Measurements from ENCODE around the gene SHD. TPM values are rescaled to one million over a fixed set of nuclear protein-coding genes. Genes with fewer than 3 reads are reported as not detected.

The SHD gene
- total and polyA plus RNA-seq, 2 experiments from 2014 or later, result 1.8 to 8.0 TPM

DNA sequence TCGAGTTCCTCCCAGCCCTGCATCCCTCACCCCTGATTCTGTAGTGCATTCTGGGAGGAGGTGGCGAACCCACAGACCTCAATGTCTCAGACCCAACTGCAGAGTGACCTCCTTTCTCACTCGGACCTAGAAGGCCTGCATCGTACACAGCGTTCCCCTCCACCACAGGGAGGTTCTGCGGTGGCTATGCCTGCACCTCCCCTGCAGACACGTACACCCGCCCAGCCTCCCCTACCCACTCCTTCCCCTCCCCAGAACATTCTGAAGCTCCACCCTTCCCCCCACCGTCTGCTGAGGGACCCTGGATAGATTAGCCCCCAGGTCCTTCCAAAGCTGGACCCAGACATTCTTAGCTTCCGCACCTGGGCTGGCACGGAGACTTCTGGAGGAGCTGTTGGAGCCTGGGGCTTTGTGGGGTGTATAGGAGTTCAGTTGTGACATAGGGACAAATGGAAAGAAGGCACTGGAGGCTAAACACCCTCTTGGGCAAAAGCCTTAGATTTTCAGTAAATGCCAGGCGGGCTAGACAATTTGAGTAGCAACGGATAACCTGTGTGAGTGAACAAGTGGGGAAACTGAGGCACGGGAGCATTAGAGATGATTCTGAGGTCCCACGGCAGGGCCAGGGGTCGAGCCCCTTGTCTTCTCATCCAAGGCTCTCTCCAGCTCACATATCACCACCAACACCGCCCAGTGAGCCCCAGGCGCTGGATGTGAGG, 24.9 kb downstream of the SHD start:
- Histone ChIP-seq H3K4me2 (peak overlapping the region; percentile 69), H3F3A (replicated peaks; ENCODE audit: low read depth) (0 out of 2 replicates have a peak, but pooled peaks cover 8% of the 10 kb centered on the region), H3K4me3 (peak overlapping the region; percentile 51), H3K27ac (ENCODE audit: low read depth) (no peak overlapping the region), H3K9me2 (ENCODE audit: insufficient read depth) (no peaks in the 10 kb centered on the region), H3K27me3 (ENCODE audit: insufficient read depth) (no peaks in the 10 kb centered on the region), H3K4me1 (ENCODE audit: insufficient read depth) (no peaks in the 10 kb centered on the region; the same call in 1 of the 2 replicates), H3K79me2 (replicated peaks; ENCODE audit: insufficient read depth) (no peaks in the 10 kb centered on the region), H4K20me1 (replicated peaks; ENCODE audit: insufficient read depth) (no peaks in the 10 kb centered on the region), H3K36me3 (ENCODE audit: insufficient read depth) (peaks cover 6% of the 10 kb centered on the region; the same call in 1 of the 2 replicates), H2AFZ (peak overlapping the region; percentile 76)
- TF ChIP-seq NANOG (IDR thresholded peaks at IDR 0.05; ENCODE audit: borderline replicate concordance) (no peak), CREB1 (CRISPR knock-in tag; IDR thresholded peaks at IDR 0.05; ENCODE audit: low read depth) (no peak), JUNB (IDR thresholded peaks at IDR 0.05; ENCODE audit: unreplicated experiment) (no peak), ZNF462 (CRISPR knock-in tag; IDR thresholded peaks at IDR 0.05) (no peak), EZH2phosphoT487 (IDR thresholded peaks at IDR 0.05; ENCODE audit: unreplicated experiment) (no peak), ZNF114 (CRISPR knock-in tag; IDR thresholded peaks at IDR 0.05) (no peak), STAT1 (IDR thresholded peaks at IDR 0.05; ENCODE audit: unreplicated experiment) (no peak), ZNF331 (CRISPR knock-in tag; IDR thresholded peaks at IDR 0.05; ENCODE audit: low read depth) (no peak), EZH2 (IDR thresholded peaks at IDR 0.05; ENCODE audit: low read depth, unreplicated experiment) (no peak), POLR2AphosphoS5 (IDR thresholded peaks at IDR 0.05; ENCODE audit: low read depth) (no peak)
- TF ChIP-seq, protein P1, sequence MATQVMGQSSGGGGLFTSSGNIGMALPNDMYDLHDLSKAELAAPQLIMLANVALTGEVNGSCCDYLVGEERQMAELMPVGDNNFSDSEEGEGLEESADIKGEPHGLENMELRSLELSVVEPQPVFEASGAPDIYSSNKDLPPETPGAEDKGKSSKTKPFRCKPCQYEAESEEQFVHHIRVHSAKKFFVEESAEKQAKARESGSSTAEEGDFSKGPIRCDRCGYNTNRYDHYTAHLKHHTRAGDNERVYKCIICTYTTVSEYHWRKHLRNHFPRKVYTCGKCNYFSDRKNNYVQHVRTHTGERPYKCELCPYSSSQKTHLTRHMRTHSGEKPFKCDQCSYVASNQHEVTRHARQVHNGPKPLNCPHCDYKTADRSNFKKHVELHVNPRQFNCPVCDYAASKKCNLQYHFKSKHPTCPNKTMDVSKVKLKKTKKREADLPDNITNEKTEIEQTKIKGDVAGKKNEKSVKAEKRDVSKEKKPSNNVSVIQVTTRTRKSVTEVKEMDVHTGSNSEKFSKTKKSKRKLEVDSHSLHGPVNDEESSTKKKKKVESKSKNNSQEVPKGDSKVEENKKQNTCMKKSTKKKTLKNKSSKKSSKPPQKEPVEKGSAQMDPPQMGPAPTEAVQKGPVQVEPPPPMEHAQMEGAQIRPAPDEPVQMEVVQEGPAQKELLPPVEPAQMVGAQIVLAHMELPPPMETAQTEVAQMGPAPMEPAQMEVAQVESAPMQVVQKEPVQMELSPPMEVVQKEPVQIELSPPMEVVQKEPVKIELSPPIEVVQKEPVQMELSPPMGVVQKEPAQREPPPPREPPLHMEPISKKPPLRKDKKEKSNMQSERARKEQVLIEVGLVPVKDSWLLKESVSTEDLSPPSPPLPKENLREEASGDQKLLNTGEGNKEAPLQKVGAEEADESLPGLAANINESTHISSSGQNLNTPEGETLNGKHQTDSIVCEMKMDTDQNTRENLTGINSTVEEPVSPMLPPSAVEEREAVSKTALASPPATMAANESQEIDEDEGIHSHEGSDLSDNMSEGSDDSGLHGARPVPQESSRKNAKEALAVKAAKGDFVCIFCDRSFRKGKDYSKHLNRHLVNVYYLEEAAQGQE (IDR thresholded peaks at IDR 0.05; ENCODE audit: unreplicated experiment), result no peak
- TF ChIP-seq, protein P2, sequence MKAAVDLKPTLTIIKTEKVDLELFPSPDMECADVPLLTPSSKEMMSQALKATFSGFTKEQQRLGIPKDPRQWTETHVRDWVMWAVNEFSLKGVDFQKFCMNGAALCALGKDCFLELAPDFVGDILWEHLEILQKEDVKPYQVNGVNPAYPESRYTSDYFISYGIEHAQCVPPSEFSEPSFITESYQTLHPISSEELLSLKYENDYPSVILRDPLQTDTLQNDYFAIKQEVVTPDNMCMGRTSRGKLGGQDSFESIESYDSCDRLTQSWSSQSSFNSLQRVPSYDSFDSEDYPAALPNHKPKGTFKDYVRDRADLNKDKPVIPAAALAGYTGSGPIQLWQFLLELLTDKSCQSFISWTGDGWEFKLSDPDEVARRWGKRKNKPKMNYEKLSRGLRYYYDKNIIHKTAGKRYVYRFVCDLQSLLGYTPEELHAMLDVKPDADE (IDR thresholded peaks at IDR 0.05), result no peak; the same call in 1 of the 2 replicates
- TF ChIP-seq, protein P3, sequence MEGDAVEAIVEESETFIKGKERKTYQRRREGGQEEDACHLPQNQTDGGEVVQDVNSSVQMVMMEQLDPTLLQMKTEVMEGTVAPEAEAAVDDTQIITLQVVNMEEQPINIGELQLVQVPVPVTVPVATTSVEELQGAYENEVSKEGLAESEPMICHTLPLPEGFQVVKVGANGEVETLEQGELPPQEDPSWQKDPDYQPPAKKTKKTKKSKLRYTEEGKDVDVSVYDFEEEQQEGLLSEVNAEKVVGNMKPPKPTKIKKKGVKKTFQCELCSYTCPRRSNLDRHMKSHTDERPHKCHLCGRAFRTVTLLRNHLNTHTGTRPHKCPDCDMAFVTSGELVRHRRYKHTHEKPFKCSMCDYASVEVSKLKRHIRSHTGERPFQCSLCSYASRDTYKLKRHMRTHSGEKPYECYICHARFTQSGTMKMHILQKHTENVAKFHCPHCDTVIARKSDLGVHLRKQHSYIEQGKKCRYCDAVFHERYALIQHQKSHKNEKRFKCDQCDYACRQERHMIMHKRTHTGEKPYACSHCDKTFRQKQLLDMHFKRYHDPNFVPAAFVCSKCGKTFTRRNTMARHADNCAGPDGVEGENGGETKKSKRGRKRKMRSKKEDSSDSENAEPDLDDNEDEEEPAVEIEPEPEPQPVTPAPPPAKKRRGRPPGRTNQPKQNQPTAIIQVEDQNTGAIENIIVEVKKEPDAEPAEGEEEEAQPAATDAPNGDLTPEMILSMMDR (conservative IDR thresholded peaks at IDR 0.05; ENCODE audit: low read depth in 2 of 2), result no peak
- no peaks in the 10 kb centered on the region; the same call in 2 of the 3 replicates for H3K9me3 Mint-ChIP-seq
- H3K4me3 Mint-ChIP-seq, result peak overlapping the region; percentile 63
- H3K4me1 Mint-ChIP-seq, result peaks cover 15% of the 10 kb centered on the region
- H3K27ac Mint-ChIP-seq, result no peak overlapping the region
- DNase-seq (ENCODE audit: low spot score) (no peak), ATAC-seq (no peak)
- peaks cover 31% of the 10 kb centered on the region for H3K36me3 Mint-ChIP-seq (ENCODE audit: low read depth)
- peaks cover 7% of the 10 kb centered on the region for H3K27me3 Mint-ChIP-seq (ENCODE audit: insufficient read depth, low read depth, poor library complexity)

Measured in GM23338 (cell line).